ENCODE measurements around the gene LMAN2L.

Gene LMAN2L, protein sequence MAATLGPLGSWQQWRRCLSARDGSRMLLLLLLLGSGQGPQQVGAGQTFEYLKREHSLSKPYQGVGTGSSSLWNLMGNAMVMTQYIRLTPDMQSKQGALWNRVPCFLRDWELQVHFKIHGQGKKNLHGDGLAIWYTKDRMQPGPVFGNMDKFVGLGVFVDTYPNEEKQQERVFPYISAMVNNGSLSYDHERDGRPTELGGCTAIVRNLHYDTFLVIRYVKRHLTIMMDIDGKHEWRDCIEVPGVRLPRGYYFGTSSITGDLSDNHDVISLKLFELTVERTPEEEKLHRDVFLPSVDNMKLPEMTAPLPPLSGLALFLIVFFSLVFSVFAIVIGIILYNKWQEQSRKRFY

DNA sequence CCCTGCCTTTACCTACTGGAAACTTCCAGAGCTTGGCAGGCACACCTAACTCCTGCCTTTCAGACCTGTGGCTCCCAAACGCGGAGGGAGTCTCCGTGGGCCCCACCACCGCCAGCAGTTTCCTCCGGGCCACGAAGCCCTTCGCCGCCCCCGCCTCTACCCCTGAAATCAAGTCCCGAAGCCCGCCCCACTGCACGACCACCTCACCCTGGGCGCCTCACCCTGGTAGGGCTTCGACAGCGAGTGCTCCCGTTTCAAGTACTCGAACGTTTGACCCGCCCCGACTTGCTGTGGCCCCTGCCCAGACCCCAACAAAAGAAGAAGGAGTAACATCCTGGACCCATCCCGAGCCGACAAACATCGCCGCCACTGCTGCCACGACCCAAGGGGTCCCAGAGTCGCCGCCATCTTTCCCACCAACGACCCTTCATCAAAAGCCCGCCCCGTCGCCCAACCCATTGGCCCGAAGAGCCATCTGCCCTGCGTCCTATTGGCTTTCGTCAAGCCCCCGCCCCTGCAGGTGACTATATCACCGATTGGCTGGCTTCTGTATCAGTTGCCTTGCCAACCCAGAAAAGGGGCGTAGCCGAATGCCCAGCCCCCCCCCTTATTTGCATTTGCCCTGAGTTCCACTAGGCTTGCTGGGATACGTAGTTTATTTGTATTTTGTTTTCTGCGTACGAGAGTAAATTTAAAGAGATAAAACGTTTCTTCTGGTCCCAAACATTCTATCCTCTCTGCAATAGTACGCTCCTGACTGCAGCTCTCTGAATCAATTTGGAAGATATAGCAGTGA, at the start of gene LMAN2L:
Gene LMAN2L, minus strand, starts transcription at position 432 of the 796 bp plus-strand sequence. Its CDS starts 24 bp downstream, at position 408.
- DNase-seq (ENCODE audit: low read depth) = peak; percentile 97

DNA sequence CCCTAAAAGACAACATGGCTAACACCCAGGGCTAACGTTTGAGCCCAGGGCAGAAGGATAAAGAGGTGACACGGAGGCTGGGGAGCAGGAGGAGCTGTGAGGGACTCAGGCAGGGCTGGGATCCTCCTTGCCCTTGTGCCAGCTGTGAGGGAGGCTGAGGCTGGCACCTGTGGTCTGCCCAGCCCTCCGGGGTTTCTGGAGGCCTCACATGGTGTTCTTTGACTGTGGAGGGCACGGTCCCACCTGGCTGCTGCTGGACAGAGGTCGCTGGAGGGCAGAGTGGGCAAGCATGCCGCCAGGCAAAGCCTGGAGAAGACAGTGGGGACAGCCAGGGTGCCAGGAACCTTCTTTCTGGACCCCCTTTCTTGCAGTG, 49.4 kb upstream of the LMAN2L start:
- DNase-seq (ENCODE audit: low read depth) = no peak

DNA sequence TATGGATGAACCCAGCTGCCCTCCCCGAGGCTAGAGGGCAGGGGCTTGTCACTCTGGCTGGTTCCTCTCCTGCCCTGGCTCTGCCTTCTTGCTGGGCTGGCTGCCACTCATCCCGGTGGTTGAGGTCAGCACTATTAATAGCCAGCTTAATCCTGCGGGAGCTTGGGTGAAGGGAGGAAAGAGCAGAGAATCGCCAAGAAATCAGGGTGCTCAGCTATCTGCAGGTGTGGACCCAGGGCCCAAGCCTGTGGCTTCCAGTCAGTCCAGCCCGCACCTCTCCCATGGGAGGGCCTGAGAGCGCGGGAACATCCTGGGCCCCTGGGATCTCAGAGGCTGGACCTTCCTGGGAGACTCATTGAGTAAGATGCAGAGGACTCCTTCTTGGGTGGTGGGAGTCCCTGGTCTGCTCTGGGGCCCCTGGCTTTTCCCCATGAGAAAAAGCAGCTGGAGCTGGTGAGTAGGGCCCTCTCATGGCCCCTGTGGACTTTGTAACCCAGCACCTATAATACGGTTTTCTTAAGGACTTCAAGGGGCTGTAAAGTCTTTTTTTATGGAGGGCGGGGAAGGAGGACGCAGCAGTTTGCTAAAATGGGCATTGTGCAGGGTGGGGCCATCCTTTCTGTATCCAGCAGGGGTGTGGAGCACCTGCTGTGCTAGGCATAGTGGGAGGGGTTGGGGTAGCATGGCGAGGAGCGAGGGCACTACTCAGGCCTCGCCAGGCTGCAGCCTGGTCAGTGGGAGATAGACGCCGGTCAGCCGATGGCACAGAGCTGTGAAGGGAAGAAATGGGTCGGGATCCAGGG, 48.8 kb upstream of the LMAN2L start:
- DNase-seq (ENCODE audit: low read depth) = no peak

DNA sequence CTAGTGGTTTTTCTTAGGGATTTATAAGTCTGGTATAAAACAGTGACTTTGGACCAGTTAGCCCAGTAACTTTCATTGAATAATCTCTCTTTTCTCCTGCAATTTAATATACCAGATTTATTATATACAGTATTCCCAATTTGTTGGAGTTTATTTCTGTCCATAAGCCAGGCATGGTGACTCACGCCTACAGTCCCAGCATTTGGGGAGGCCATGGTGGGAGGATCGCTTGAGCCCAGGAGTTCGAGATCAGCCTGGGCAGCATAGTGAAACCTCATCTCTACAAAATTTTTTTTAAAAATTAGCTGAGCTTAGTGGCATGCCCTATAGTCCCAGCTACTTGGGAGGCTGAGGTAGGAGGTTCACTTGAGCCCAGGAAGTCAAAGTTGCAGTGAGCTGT, 47.5 kb upstream of the LMAN2L start:
- no peak for DNase-seq (ENCODE audit: low read depth)

GRCh38 chr2:96783388-96783787, 43.5 kb upstream of the LMAN2L start:
- DNase-seq (ENCODE audit: low read depth) = no peak

DNA sequence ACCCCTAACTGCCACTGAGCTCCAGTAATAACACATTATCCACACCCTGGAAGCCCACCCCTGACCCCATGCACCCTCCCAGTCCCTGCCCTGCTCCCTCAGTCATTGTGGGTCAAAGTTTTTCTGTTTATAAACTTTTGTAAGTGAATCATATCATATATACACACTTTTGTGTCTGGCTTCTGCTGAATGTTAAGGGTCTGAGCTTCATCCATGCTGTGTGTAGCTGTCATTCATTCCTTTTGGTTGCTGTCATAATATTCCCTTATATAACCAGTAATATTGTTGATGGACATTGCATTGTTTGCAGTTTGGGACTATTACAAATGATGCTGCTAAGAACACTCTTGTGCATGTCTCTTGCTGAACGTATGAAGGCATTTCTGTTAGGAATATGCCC, 35.3 kb upstream of the LMAN2L start:
- no peak for DNase-seq (ENCODE audit: low read depth)

GRCh38 chr2:96773922-96774321, 34.1 kb upstream of the LMAN2L start:
- no peak for DNase-seq (ENCODE audit: low read depth)

- no peak for DNase-seq (ENCODE audit: low read depth)
Measured at GRCh38 chr2:96772903-96773671, 33.2 kb upstream of the LMAN2L start.

DNA sequence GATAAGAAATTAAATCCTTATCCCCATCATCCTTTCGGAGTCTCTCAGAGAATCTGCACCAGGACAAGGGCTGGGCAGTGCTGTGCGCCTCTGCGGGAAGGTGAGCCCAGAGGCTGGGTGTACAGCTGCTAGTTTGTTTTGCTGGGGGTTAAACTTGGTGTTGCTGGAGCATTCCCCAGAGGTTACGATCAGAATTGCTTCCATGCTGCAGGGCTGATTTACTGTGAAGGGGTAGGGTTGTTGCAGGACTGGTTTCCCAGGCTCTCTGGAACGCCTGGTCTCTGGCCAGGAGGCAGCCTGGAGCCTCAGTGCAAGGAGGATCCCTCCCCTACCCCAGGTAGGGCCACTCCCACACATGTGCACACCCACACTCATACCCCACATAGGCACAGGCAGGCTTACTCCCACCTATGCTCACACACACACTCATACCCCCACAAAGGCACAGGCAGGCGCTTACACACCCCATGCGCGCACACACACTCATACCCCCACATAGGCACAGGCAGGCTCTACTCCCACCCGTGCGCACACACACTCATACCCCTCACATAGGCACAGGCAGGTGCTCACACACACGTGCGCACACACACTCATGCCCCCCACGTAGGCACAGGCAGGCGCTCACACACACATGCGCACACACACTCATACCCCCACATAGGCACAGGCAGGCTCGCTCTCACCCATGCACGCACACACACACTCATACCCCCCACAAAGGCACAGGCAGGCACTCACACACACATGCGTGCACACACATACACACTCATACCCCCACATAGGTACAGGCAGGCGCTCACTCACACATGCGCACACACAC, 32.1 kb upstream of the LMAN2L start:
- DNase-seq (ENCODE audit: low read depth) = no peak

GRCh38 chr2:96770442-96771202, 30.8 kb upstream of the LMAN2L start:
- DNase-seq (ENCODE audit: low read depth) = no peak

GRCh38 chr2:96769814-96770213, 29.9 kb upstream of the LMAN2L start:
- DNase-seq (ENCODE audit: low read depth) = peak; percentile 46

DNA sequence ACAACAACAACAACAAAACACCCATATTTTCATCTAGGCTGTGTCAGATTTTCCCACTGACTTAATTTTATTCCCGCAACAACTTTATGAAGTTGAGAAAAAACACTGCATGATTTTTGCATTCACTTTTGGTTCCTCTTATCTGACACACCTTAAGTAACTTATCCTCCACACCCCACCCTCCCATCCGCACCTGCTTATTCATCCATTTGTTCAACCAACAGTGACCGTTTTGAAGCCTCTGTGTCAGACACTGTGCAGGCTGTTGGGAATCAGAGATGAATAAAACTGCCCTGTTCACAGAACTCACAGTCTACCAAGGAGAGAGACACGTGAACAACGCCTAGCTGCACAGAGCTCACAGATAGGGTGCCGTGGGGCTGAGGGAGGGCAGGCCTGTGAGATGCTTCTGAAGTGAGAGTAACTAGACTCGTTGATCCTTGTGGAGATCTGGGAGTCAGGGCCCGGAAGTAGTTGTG, 28.3 kb upstream of the LMAN2L start:
- no peak for DNase-seq (ENCODE audit: low read depth)

- DNase-seq (ENCODE audit: low read depth) = no peak
Measured at GRCh38 chr2:96767135-96767871, 27.4 kb upstream of the LMAN2L start.

- no peak for DNase-seq (ENCODE audit: low read depth)
Measured at GRCh38 chr2:96764253-96764637, 24.4 kb upstream of the LMAN2L start.

- DNase-seq (ENCODE audit: low read depth) = no peak
Measured at GRCh38 chr2:96763511-96764252, 23.8 kb upstream of the LMAN2L start.

- no peak for DNase-seq (ENCODE audit: low read depth)
Measured at GRCh38 chr2:96762529-96763311, 22.9 kb upstream of the LMAN2L start.

DNA sequence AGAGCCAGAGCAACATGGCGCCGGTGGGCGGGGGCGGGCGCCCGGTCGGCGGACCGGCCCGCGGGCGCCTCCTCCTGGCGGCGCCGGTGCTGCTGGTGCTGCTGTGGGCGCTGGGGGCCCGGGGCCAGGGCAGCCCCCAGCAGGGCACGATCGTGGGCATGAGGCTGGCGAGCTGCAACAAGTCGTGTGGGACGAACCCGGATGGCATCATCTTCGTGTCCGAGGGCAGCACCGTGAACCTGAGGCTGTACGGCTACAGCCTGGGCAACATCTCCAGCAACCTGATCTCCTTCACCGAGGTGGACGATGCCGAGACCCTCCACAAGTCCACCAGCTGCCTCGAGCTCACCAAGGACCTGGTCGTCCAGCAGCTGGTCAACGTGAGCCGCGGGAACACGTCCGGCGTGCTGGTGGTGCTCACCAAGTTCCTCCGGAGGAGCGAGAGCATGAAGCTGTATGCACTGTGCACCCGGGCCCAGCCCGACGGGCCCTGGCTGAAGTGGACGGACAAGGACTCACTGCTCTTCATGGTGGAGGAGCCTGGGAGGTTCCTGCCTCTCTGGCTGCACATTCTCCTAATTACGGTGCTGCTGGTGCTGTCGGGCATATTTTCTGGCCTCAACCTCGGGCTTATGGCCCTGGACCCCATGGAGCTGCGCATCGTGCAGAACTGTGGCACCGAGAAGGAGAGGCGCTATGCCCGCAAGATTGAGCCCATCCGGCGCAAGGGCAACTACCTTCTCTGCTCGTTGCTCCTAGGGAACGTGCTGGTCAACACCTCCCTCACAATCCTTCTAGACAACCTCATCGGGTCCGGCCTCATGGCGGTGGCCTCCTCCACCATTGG, 21.3 kb upstream of the LMAN2L start:
- DNase-seq (ENCODE audit: low read depth) = no peak

Data from fibroblast of gingiva (primary cell).